Activated CD4-positive, alpha-beta memory T cell treated with anti-CD3 and anti-CD28 coated beads for 36 hours (primary cell): ENCODE results near the gene ALOX5. TPM values are rescaled to one million over a fixed set of nuclear protein-coding genes. Genes with fewer than 3 reads are reported as not detected.
"Not testable (repeated sequence)": the region's sequence is repeated elsewhere in the genome, so short reads cannot be mapped to it uniquely, and the experiment has no call there.

Experiments
- CTCF ChIA-PET: fragments of 350-600 bp; sonication (Branson Sonifier 250); formaldehyde crosslinking; loops from one replicate; lab custom pipeline; 2021; ENCODE audit warnings: antibody characterized with exemption, inconsistent platforms; lab: Charles Lee
- POLR2A ChIA-PET: fragments of 350-600 bp; sonication (Branson Sonifier 250); formaldehyde crosslinking; loops from one replicate; lab custom pipeline; 2021; ENCODE audit warnings: antibody characterized with exemption; lab: Charles Lee
- DNase-seq: peaks from one replicate; pipeline ENCODE4 v3.0.0-alpha.2; 2020
- H3K27ac Mint-ChIP-seq: one replicate; pipeline ENCODE4 v1.8.0; 2021; ENCODE audit warnings: mixed read lengths
- H3K27me3 Mint-ChIP-seq: one replicate; pipeline ENCODE4 v1.8.0; 2021; ENCODE audit warnings: mixed read lengths
- H3K36me3 Mint-ChIP-seq: one replicate; pipeline ENCODE4 v1.8.0; 2021; ENCODE audit warnings: mixed read lengths
- H3K4me1 Mint-ChIP-seq: one replicate; pipeline ENCODE4 v1.8.0; 2021; ENCODE audit warnings: low read depth, mixed read lengths
- H3K4me3 Mint-ChIP-seq: one replicate; pipeline ENCODE4 v1.8.0; 2021; ENCODE audit warnings: mild to moderate bottlenecking, mixed read lengths
- H3K9me3 Mint-ChIP-seq: one replicate; pipeline ENCODE4 v1.8.0; 2021; ENCODE audit warnings: mixed read lengths
- intact Hi-C: fragments of 100-400 bp; cut with micrococcal nuclease; formaldehyde crosslinking; loops from one replicate; pipeline ENCODE4 v1.15.1; 2023
- total RNA-seq, 2 experiments: library from RNA; stranded (reverse); gene quantifications; one replicate each; pipeline ENCODE4 v1.2.3, GENCODE V29; 2021

Gene ALOX5
- total RNA-seq, result 1 to 10 TPM; 1.1 to 1.3 TPM

- DNase-seq, result peak; percentile 23
- Mint-ChIP-seq H3K27ac (no peak within 1 kb of the TSS), H3K4me3 (peak within 1 kb of the TSS; percentile 66), H3K4me1 (peaks cover 14% of the 10 kb centered on the region), H3K36me3 (no peaks in the 10 kb centered on the region), H3K27me3 (peaks cover 31% of the 10 kb centered on the region), H3K9me3 (no peaks in the 10 kb centered on the region)
- POLR2A ChIA-PET, result no interaction called here
- intact Hi-C loops, result no loop called here
- CTCF ChIA-PET, result no interaction called here
Measured at GRCh38 chr10:45373576-45374349, at the start of gene ALOX5. Gene ALOX5 (plus strand): TSS chr10:45374216. CDS start chr10:45374280, 64 bp downstream.

GRCh38 chr10:45325116-45325515 lies 48.9 kb upstream of the ALOX5 start:
- no peak overlapping the region for H3K27ac Mint-ChIP-seq
- H3K36me3 Mint-ChIP-seq, result no peaks in the 10 kb centered on the region
- no peak overlapping the region for H3K4me3 Mint-ChIP-seq
- no peak for DNase-seq
- intact Hi-C loops, result no loop called here
- peaks cover 18% of the 10 kb centered on the region for H3K9me3 Mint-ChIP-seq
- POLR2A ChIA-PET, result no interaction called here
- no peaks in the 10 kb centered on the region for H3K4me1 Mint-ChIP-seq
- H3K27me3 Mint-ChIP-seq, result peaks cover 6% of the 10 kb centered on the region
- CTCF ChIA-PET, result no interaction called here

GRCh38 chr10:45326864-45327263 lies 47.2 kb upstream of the ALOX5 start:
- peaks cover 11% of the 10 kb centered on the region for H3K27me3 Mint-ChIP-seq
- H3K27ac Mint-ChIP-seq, H3K4me1 Mint-ChIP-seq, H3K4me3 Mint-ChIP-seq, H3K36me3 Mint-ChIP-seq, POLR2A ChIA-PET, CTCF ChIA-PET, DNase-seq, intact Hi-C loops: not testable (repeated sequence)
- peaks cover 18% of the 10 kb centered on the region for H3K9me3 Mint-ChIP-seq

- H3K4me3 Mint-ChIP-seq, H3K36me3 Mint-ChIP-seq, CTCF ChIA-PET, DNase-seq, H3K27ac Mint-ChIP-seq, POLR2A ChIA-PET, H3K4me1 Mint-ChIP-seq, intact Hi-C loops, H3K27me3 Mint-ChIP-seq: not testable (repeated sequence)
- H3K9me3 Mint-ChIP-seq, result peaks cover 11% of the 10 kb centered on the region
Measured at GRCh38 chr10:45331824-45332223, 42.2 kb upstream of the ALOX5 start.

- Mint-ChIP-seq H3K9me3 (no peaks in the 10 kb centered on the region), H3K27ac (no peak overlapping the region), H3K4me3 (no peak overlapping the region), H3K4me1 (no peaks in the 10 kb centered on the region), H3K27me3 (peaks cover 5% of the 10 kb centered on the region), H3K36me3 (no peaks in the 10 kb centered on the region)
- intact Hi-C loops, result no loop called here
- ChIA-PET POLR2A (no interaction called here), CTCF (no interaction called here)
- no peak for DNase-seq
Measured at GRCh38 chr10:45339894-45340293, 34.1 kb upstream of the ALOX5 start.

- H3K27ac Mint-ChIP-seq, CTCF ChIA-PET, H3K27me3 Mint-ChIP-seq, H3K4me3 Mint-ChIP-seq, intact Hi-C loops, H3K4me1 Mint-ChIP-seq, DNase-seq, H3K36me3 Mint-ChIP-seq, H3K9me3 Mint-ChIP-seq, POLR2A ChIA-PET: not testable (repeated sequence)
Measured at GRCh38 chr10:45340420-45340819, 33.6 kb upstream of the ALOX5 start.

- POLR2A ChIA-PET, H3K4me3 Mint-ChIP-seq, H3K9me3 Mint-ChIP-seq, H3K27ac Mint-ChIP-seq, DNase-seq, intact Hi-C loops, H3K36me3 Mint-ChIP-seq, H3K4me1 Mint-ChIP-seq, H3K27me3 Mint-ChIP-seq, CTCF ChIA-PET: not testable (repeated sequence)
Measured at GRCh38 chr10:45346652-45347335, 27.2 kb upstream of the ALOX5 start.

- H3K4me1 Mint-ChIP-seq, H3K9me3 Mint-ChIP-seq, H3K27me3 Mint-ChIP-seq, intact Hi-C loops, H3K4me3 Mint-ChIP-seq, H3K27ac Mint-ChIP-seq, POLR2A ChIA-PET, DNase-seq, H3K36me3 Mint-ChIP-seq, CTCF ChIA-PET: not testable (repeated sequence)
Measured at GRCh38 chr10:45347464-45347863, 26.6 kb upstream of the ALOX5 start.

GRCh38 chr10:45348196-45348765 lies 25.7 kb upstream of the ALOX5 start:
- H3K27me3 Mint-ChIP-seq, H3K9me3 Mint-ChIP-seq, intact Hi-C loops, POLR2A ChIA-PET, H3K4me1 Mint-ChIP-seq, H3K36me3 Mint-ChIP-seq, DNase-seq, H3K27ac Mint-ChIP-seq, CTCF ChIA-PET, H3K4me3 Mint-ChIP-seq: not testable (repeated sequence)

GRCh38 chr10:45353186-45353585 lies 20.8 kb upstream of the ALOX5 start:
- peak overlapping the region; percentile 21 for H3K27ac Mint-ChIP-seq
- no peak overlapping the region for H3K4me3 Mint-ChIP-seq
- intact Hi-C loops, result loop anchor here (10.0 kb wide), 1 partner anchor 232 kb away; no protein-coding TSS in a partner anchor
- peaks cover 3% of the 10 kb centered on the region for H3K9me3 Mint-ChIP-seq
- CTCF ChIA-PET, result no interaction called here
- peaks cover 3% of the 10 kb centered on the region for H3K36me3 Mint-ChIP-seq
- peaks cover 12% of the 10 kb centered on the region for H3K4me1 Mint-ChIP-seq
- peak; percentile 17 for DNase-seq
- POLR2A ChIA-PET, result no interaction called here
- peaks cover 23% of the 10 kb centered on the region for H3K27me3 Mint-ChIP-seq

GRCh38 chr10:45354261-45354660 lies 19.8 kb upstream of the ALOX5 start:
- no peaks in the 10 kb centered on the region for H3K9me3 Mint-ChIP-seq
- peaks cover 12% of the 10 kb centered on the region for H3K4me1 Mint-ChIP-seq
- no peak overlapping the region for H3K27ac Mint-ChIP-seq
- CTCF ChIA-PET, result no interaction called here
- DNase-seq, result no peak
- intact Hi-C loops, result loop anchor here (10.0 kb wide), 1 partner anchor 231 kb away; no protein-coding TSS in a partner anchor
- H3K4me3 Mint-ChIP-seq, result no peak overlapping the region
- H3K36me3 Mint-ChIP-seq, result no peaks in the 10 kb centered on the region
- peaks cover 23% of the 10 kb centered on the region for H3K27me3 Mint-ChIP-seq
- POLR2A ChIA-PET, result no interaction called here

- Mint-ChIP-seq H3K9me3 (no peaks in the 10 kb centered on the region), H3K4me1 (peaks cover 12% of the 10 kb centered on the region), H3K27me3 (peaks cover 30% of the 10 kb centered on the region), H3K36me3 (no peaks in the 10 kb centered on the region), H3K4me3 (no peak overlapping the region), H3K27ac (no peak overlapping the region)
- no peak for DNase-seq
- CTCF ChIA-PET, result no interaction called here
- POLR2A ChIA-PET, result no interaction called here
- intact Hi-C loops, result loop anchor here (10.0 kb wide), 1 partner anchor 229 kb away; no protein-coding TSS in a partner anchor
Measured at GRCh38 chr10:45355494-45355893, 18.5 kb upstream of the ALOX5 start.
